ENCODE measurements around the gene TSPAN4. TPM values are rescaled to one million over a fixed set of nuclear protein-coding genes. Genes with fewer than 3 reads are reported as not detected.

TSPAN4 gene
- total RNA-seq, 2 donors from 2014 or later: 48.8 to 94.9 TPM

GRCh38 chr11:836274-836673 lies 6.4 kb upstream of the TSPAN4 start:
- intact Hi-C loops (cut with DNase I): no loop called here
- Histone ChIP-seq H3K27ac (no peak overlapping the region), H3K4me3 (no peak overlapping the region), H3K27me3 (replicated peaks; ENCODE audit: insufficient read depth) (no peaks in the 10 kb centered on the region), H3K36me3 (peaks cover 4 to 6% of the 10 kb centered on the region in 2 donors), H3K4me1 (replicated peaks) (peaks cover 25% of the 10 kb centered on the region), H3K9me3 (no peaks in the 10 kb centered on the region)
- no peak for TF ChIP-seq POLR2AphosphoS5 (IDR thresholded peaks at IDR 0.05)
- 89% methylated on average over 11 of the region's 14 CpGs for WGBS
- DNase-seq (ENCODE audit: low spot score): no peak

DNA sequence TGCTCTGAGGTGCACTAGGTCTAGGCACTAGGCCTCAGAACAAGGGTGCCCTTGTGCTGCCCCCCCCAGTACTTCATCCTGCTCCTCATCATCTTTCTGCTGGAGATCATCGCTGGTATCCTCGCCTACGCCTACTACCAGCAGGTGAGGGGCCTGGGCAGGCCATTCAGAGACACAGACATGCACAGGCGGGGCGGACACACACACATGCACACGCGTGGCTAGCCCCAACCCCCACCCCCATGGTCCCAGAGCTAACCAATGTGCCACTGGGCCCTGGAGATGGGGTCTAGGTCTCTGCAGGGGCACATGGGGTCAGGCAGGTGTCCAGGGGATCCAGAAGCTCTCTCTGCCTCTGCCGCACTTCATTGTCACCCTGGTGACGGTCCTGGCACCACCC lies 6.0 kb upstream of the TSPAN4 start:
- H3K27ac ChIP-seq: no peak overlapping the region
- no peak overlapping the region for H3K4me3 ChIP-seq
- intact Hi-C loops (cut with DNase I): no loop called here
- H3K27me3 ChIP-seq (replicated peaks; ENCODE audit: insufficient read depth): no peaks in the 10 kb centered on the region
- no peak for TF ChIP-seq POLR2A (IDR thresholded peaks at IDR 0.05)
- H3K4me1 ChIP-seq (replicated peaks): peaks cover 29% of the 10 kb centered on the region
- H3K9me3 ChIP-seq: no peaks in the 10 kb centered on the region
- WGBS: 86% methylated on average over 9 of the region's 9 CpGs
- peaks cover 4 to 6% of the 10 kb centered on the region in 2 donors for H3K36me3 ChIP-seq
- DNase-seq (ENCODE audit: low spot score): no peak

DNA sequence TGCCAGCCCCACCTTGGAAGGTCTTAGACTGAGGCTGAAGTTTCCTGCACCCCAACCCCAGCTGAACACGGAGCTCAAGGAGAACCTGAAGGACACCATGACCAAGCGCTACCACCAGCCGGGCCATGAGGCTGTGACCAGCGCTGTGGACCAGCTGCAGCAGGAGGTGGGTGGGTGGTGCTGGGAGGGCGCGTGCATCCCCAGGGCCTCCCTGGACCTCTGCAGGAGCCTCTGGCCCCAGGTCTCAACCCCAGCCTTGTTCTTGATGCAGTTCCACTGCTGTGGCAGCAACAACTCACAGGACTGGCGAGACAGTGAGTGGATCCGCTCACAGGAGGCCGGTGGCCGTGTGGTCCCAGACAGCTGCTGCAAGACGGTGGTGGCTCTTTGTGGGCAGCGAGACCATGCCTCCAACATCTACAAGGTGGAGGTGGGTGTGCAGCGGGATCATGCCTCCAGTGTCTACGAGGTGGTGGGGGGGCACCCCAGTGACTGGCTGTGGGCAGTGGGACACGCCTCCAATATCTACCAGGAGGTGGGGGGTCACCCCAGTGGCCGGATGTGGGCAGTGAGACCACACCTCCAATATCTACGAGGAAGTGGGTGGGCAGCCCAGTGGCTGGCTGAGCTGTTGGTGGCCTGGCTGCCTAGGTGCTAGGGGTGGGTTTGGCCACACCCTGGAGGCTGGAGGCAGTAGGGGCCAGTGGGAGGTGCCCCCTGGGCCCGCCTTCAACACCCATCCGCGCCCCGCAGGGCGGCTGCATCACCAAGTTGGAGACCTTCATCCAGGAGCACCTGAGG lies 5.3 kb upstream of the TSPAN4 start:
- Histone ChIP-seq H3K4me1 (replicated peaks) (peaks cover 26% of the 10 kb centered on the region), H3K27me3 (replicated peaks; ENCODE audit: insufficient read depth) (no peaks in the 10 kb centered on the region), H3K27ac (no peak overlapping the region), H3K36me3 (peaks cover 4 to 6% of the 10 kb centered on the region in 2 donors), H3K9me3 (no peaks in the 10 kb centered on the region), H3K4me3 (no peak overlapping the region)
- no peak for TF ChIP-seq POLR2A (IDR thresholded peaks at IDR 0.05)
- no peak for DNase-seq (ENCODE audit: low spot score)
- 89% methylated on average over 16 of the region's 22 CpGs for WGBS
- intact Hi-C loops (cut with DNase I): no loop called here

GRCh38 chr11:837990-838307 lies 4.7 kb upstream of the TSPAN4 start:
- no peak for TF ChIP-seq POLR2A (IDR thresholded peaks at IDR 0.05)
- TF ChIP-seq, protein P1, sequence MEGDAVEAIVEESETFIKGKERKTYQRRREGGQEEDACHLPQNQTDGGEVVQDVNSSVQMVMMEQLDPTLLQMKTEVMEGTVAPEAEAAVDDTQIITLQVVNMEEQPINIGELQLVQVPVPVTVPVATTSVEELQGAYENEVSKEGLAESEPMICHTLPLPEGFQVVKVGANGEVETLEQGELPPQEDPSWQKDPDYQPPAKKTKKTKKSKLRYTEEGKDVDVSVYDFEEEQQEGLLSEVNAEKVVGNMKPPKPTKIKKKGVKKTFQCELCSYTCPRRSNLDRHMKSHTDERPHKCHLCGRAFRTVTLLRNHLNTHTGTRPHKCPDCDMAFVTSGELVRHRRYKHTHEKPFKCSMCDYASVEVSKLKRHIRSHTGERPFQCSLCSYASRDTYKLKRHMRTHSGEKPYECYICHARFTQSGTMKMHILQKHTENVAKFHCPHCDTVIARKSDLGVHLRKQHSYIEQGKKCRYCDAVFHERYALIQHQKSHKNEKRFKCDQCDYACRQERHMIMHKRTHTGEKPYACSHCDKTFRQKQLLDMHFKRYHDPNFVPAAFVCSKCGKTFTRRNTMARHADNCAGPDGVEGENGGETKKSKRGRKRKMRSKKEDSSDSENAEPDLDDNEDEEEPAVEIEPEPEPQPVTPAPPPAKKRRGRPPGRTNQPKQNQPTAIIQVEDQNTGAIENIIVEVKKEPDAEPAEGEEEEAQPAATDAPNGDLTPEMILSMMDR (IDR thresholded peaks at IDR 0.05): no peak
- no peak for TF ChIP-seq POLR2AphosphoS5 (IDR thresholded peaks at IDR 0.05)

GRCh38 chr11:838441-839279 lies 4.0 kb upstream of the TSPAN4 start:
- intact Hi-C loops (cut with DNase I): no loop called here
- 67% methylated on average over 17 of the region's 17 CpGs for WGBS
- Histone ChIP-seq H3K4me3 (no peak overlapping the region), H3K27ac (no peak overlapping the region), H3K4me1 (replicated peaks) (peaks cover 22% of the 10 kb centered on the region), H3K36me3 (peaks cover 4 to 6% of the 10 kb centered on the region in 2 donors), H3K27me3 (replicated peaks; ENCODE audit: insufficient read depth) (no peaks in the 10 kb centered on the region), H3K9me3 (no peaks in the 10 kb centered on the region)
- no peak for DNase-seq (ENCODE audit: low spot score)
- TF ChIP-seq, protein P1 (IDR thresholded peaks at IDR 0.05): peak in 1 of 4 experiments; percentile 7
- TF ChIP-seq POLR2A (IDR thresholded peaks at IDR 0.05): no peak

More at GRCh38 chr11:837990-838307, 4.7 kb upstream of the TSPAN4 start:
- no peak for DNase-seq (ENCODE audit: low spot score)
- Histone ChIP-seq H3K4me3 (no peak overlapping the region), H3K4me1 (replicated peaks) (peaks cover 24% of the 10 kb centered on the region), H3K9me3 (no peaks in the 10 kb centered on the region), H3K27me3 (replicated peaks; ENCODE audit: insufficient read depth) (no peaks in the 10 kb centered on the region), H3K36me3 (peaks cover 4 to 6% of the 10 kb centered on the region in 2 donors), H3K27ac (no peak overlapping the region)
- intact Hi-C loops (cut with DNase I): no loop called here
- WGBS: 82% methylated on average over 8 of the region's 8 CpGs

DNA sequence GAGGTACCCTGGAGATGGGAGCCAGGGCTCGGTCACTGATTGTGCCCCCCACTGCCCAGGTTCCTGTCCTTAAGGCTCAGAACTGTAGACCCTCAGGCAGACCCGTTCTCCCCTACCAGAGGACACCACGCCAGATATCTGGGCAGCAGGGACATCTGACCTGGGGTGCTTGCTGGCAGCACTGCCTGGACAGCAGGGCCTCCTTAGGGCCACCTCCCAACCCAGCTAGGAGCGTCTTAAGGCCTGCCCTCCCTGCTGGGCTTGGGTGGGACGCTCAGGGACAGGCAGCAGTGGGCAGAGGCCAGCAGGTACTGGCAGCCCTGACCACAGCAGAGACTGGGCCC lies 3.4 kb upstream of the TSPAN4 start:
- DNase-seq (ENCODE audit: low spot score): no peak
- no peaks in the 10 kb centered on the region for H3K27me3 ChIP-seq (replicated peaks; ENCODE audit: insufficient read depth)
- TF ChIP-seq POLR2AphosphoS5 (IDR thresholded peaks at IDR 0.05) (no peak), POLR2A (IDR thresholded peaks at IDR 0.05) (no peak)
- TF ChIP-seq, protein P1 (IDR thresholded peaks at IDR 0.05): no peak
- intact Hi-C loops (cut with DNase I): no loop called here
- H3K4me3 ChIP-seq: no peak overlapping the region
- H3K4me1 ChIP-seq (replicated peaks): peaks cover 21% of the 10 kb centered on the region
- 91% methylated on average over 4 of the region's 5 CpGs for WGBS
- no peak overlapping the region for H3K27ac ChIP-seq
- H3K36me3 ChIP-seq: peaks cover 4 to 6% of the 10 kb centered on the region in 2 donors
- H3K9me3 ChIP-seq: no peaks in the 10 kb centered on the region
